PC-9 (cell line): ENCODE data around the gene GALNT2. TPM values are rescaled to one million over a fixed set of nuclear protein-coding genes. Genes with fewer than 3 reads are reported as not detected.

Experiments
- BruUV-seq: library from RNA; stranded (reverse); fragments of 400-500 nt; replicated peaks from 2 replicates; lab custom pipeline; 2021; lab: Mats Ljungman, UMichigan
- CTCF ChIA-PET: fragments of 300-600 bp; sonication (Branson Sonifier 250); formaldehyde crosslinking; loops from one replicate; lab custom pipeline; 2022; ENCODE audit warnings: antibody characterized with exemption; lab: Charles Lee
- POLR2A ChIA-PET: fragments of 300-600 bp; sonication (Branson Sonifier 250); formaldehyde crosslinking; loops from one replicate; lab custom pipeline; 2022; ENCODE audit warnings: antibody characterized with exemption; ENCODE audit not compliant: unreplicated experiment; lab: Charles Lee
- DNase-seq, 2 experiments: peaks; one replicate each; pipeline versions ENCODE4 v3.0.0 to v3.0.0-alpha.2; 2015 to 2022; ENCODE audit warnings: mixed read lengths in 1 of 2
- H2AFZ ChIP-seq: fragments of 200-600 bp; sonication (generic); 2 replicates; pipeline ENCODE4 v1.8.1; 2017; ENCODE audit warnings: antibody characterized with exemption
- H3F3A ChIP-seq: fragments of 200-600 bp; sonication (generic); 2 replicates; pipeline ENCODE4 v1.8.1; 2017; ENCODE audit warnings: antibody characterized with exemption, mild to moderate bottlenecking, low read depth; ENCODE audit not compliant: insufficient read depth
- H3K27ac ChIP-seq: fragments of 200-600 bp; sonication (generic); 2 replicates; pipeline ENCODE4 v1.6.1; 2016; ENCODE audit warnings: mixed run types
- H3K27me3 ChIP-seq: fragments of 200-600 bp; sonication (generic); 2 replicates; pipeline ENCODE4 v1.6.1; 2016; ENCODE audit warnings: low read depth, mixed run types; ENCODE audit not compliant: insufficient read depth
- H3K36me3 ChIP-seq: fragments of 200-600 bp; sonication (generic); 2 replicates; pipeline ENCODE4 v1.6.1; 2016; ENCODE audit warnings: low read depth, mixed run types
- H3K4me1 ChIP-seq: fragments of 200-600 bp; sonication (generic); replicated peaks from 2 replicates; pipeline ENCODE4 v1.6.1; 2016; ENCODE audit warnings: mixed run types; ENCODE audit not compliant: insufficient read depth
- H3K4me2 ChIP-seq: fragments of 200-600 bp; sonication (generic); 2 replicates; pipeline ENCODE4 v1.6.1; 2017; ENCODE audit warnings: mixed run types
- H3K4me3 ChIP-seq: fragments of 200-600 bp; sonication (generic); 2 replicates; pipeline ENCODE4 v1.6.1; 2016; ENCODE audit warnings: mixed run types
- H3K79me2 ChIP-seq: fragments of 200-600 bp; sonication (generic); 2 replicates; pipeline ENCODE4 v1.6.1; 2017; ENCODE audit warnings: low read depth, mixed run types
- H3K9me2 ChIP-seq: fragments of 200-600 bp; sonication (generic); 2 replicates; pipeline ENCODE4 v1.8.1; 2017; ENCODE audit warnings: mild to moderate bottlenecking; ENCODE audit not compliant: insufficient read depth
- H3K9me3 ChIP-seq: fragments of 200-600 bp; sonication (generic); 2 replicates; pipeline ENCODE4 v1.8.1; 2016; ENCODE audit warnings: low read depth; ENCODE audit not compliant: insufficient read depth
- H4K20me1 ChIP-seq: fragments of 200-600 bp; sonication (generic); 2 replicates; pipeline ENCODE4 v1.8.1; 2017; ENCODE audit not compliant: insufficient read depth
- EZH2 ChIP-seq: fragments of 200-600 bp; sonication (generic); IDR thresholded peaks from 2 replicates; pipeline ENCODE4 v1.8.0; 2017; ENCODE audit warnings: antibody characterized with exemption, low read depth
- intact Hi-C: fragments of 100-400 bp; cut with micrococcal nuclease; formaldehyde crosslinking; loops from one replicate; pipeline ENCODE4 v1.10.0; 2022; ENCODE audit not compliant: unreplicated experiment
- total RNA-seq: library from RNA; stranded (reverse); gene quantifications from 2 replicates; pipeline ENCODE4 v1.2.3, GENCODE V29; 2021
- TF ChIP-seq, protein P1 (sequence below): fragments of 200-600 bp; sonication (generic); conservative IDR thresholded peaks from 2 replicates; pipeline ENCODE4 v1.6.1; 2017; ENCODE audit warnings: mixed run types, antibody characterized with exemption, mild to moderate bottlenecking, moderate library complexity

Gene GALNT2
- total RNA-seq, 1 experiment from 2014 or later = 121 TPM

DNA sequence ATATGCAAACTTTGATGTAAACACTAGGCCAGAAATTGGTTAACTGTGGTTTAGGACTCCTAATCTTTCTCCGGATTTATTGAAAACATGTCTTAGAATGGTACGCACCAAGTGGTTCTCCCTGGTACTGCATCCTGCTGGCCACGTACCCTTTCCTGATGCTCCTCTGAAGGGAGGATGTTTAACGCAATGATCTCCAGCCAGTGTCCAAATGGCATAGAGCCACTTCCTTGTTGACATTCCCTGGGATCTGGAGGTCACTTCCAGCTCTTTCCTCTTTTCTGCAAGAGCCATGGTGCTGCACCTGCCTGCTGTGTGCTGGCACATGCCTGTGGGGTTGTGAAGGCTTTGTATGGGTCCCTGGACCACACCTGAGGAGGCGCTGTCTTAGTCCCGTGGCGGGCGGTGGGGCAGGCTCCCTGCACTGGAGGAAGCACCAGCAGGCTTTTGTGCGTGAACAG is 53.9 kb downstream of the GALNT2 start:
- peaks cover 19% of the 10 kb centered on the region for H3K79me2 ChIP-seq
- H3K27me3 ChIP-seq = no peaks in the 10 kb centered on the region
- no peak overlapping the region for H3K4me2 ChIP-seq
- no peak for TF ChIP-seq EZH2
- TF ChIP-seq, protein P1, sequence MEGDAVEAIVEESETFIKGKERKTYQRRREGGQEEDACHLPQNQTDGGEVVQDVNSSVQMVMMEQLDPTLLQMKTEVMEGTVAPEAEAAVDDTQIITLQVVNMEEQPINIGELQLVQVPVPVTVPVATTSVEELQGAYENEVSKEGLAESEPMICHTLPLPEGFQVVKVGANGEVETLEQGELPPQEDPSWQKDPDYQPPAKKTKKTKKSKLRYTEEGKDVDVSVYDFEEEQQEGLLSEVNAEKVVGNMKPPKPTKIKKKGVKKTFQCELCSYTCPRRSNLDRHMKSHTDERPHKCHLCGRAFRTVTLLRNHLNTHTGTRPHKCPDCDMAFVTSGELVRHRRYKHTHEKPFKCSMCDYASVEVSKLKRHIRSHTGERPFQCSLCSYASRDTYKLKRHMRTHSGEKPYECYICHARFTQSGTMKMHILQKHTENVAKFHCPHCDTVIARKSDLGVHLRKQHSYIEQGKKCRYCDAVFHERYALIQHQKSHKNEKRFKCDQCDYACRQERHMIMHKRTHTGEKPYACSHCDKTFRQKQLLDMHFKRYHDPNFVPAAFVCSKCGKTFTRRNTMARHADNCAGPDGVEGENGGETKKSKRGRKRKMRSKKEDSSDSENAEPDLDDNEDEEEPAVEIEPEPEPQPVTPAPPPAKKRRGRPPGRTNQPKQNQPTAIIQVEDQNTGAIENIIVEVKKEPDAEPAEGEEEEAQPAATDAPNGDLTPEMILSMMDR = peak; percentile 74
- no peak for DNase-seq
- H3F3A ChIP-seq = no peaks in the 10 kb centered on the region
- H3K9me2 ChIP-seq = no peaks in the 10 kb centered on the region
- H2AFZ ChIP-seq = no peak overlapping the region
- no peak overlapping the region for H3K4me3 ChIP-seq
- CTCF ChIA-PET = interaction anchor here (1.0 kb wide), 1 partner anchor 16 kb away, joined by 3 read pairs; no protein-coding TSS in a partner anchor
- POLR2A ChIA-PET = no interaction called here
- H3K4me1 ChIP-seq = peaks cover 12% of the 10 kb centered on the region
- intact Hi-C loops = no loop called here
- no peaks in the 10 kb centered on the region for H3K9me3 ChIP-seq
- H3K36me3 ChIP-seq = peaks cover 3% of the 10 kb centered on the region; the same call in 1 of the 2 replicates
- H4K20me1 ChIP-seq = peaks cover 2% of the 10 kb centered on the region; the same call in 1 of the 2 replicates
- H3K27ac ChIP-seq = no peak overlapping the region
- BruUV-seq = no TSS peak

DNA sequence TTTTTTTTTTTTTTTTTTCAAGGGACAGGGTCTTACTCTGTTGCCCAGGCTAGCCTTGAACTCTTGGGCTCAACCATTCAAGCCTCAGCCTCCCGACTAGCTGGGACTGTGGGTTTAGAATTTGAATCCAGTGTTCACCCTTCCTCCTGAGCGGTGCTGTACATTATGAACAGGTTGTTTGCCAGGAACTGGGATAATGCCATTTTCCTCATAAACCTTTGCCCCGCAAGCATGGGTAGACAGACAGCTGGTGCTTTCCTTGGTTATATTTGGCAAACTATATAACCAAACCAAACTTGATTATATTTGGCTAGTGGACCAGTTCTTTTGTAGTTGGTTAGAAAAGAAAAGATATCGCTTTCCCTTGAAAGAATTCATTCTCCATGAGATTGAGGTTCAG is 54.9 kb downstream of the GALNT2 start:
- H3K27me3 ChIP-seq = no peaks in the 10 kb centered on the region
- no peak overlapping the region for H3K4me2 ChIP-seq
- H3K9me2 ChIP-seq = no peaks in the 10 kb centered on the region
- no peak overlapping the region for H3K4me3 ChIP-seq
- ChIA-PET POLR2A (no interaction called here), CTCF (interaction anchor here (1.0 kb wide), 1 partner anchor 17 kb away, joined by 3 read pairs; no protein-coding TSS in a partner anchor)
- H3F3A ChIP-seq = no peaks in the 10 kb centered on the region
- intact Hi-C loops = no loop called here
- peaks cover 3% of the 10 kb centered on the region; the same call in 1 of the 2 replicates for H3K36me3 ChIP-seq
- no peak for DNase-seq
- H3K79me2 ChIP-seq = peaks cover 24% of the 10 kb centered on the region
- H3K4me1 ChIP-seq = peaks cover 14% of the 10 kb centered on the region
- H2AFZ ChIP-seq = no peak overlapping the region
- no peak overlapping the region for H3K27ac ChIP-seq
- no TSS peak for BruUV-seq
- H3K9me3 ChIP-seq = no peaks in the 10 kb centered on the region
- H4K20me1 ChIP-seq = peaks cover 4% of the 10 kb centered on the region; the same call in 1 of the 2 replicates
- no peak for TF ChIP-seq EZH2
- TF ChIP-seq, protein P1 = no peak

DNA sequence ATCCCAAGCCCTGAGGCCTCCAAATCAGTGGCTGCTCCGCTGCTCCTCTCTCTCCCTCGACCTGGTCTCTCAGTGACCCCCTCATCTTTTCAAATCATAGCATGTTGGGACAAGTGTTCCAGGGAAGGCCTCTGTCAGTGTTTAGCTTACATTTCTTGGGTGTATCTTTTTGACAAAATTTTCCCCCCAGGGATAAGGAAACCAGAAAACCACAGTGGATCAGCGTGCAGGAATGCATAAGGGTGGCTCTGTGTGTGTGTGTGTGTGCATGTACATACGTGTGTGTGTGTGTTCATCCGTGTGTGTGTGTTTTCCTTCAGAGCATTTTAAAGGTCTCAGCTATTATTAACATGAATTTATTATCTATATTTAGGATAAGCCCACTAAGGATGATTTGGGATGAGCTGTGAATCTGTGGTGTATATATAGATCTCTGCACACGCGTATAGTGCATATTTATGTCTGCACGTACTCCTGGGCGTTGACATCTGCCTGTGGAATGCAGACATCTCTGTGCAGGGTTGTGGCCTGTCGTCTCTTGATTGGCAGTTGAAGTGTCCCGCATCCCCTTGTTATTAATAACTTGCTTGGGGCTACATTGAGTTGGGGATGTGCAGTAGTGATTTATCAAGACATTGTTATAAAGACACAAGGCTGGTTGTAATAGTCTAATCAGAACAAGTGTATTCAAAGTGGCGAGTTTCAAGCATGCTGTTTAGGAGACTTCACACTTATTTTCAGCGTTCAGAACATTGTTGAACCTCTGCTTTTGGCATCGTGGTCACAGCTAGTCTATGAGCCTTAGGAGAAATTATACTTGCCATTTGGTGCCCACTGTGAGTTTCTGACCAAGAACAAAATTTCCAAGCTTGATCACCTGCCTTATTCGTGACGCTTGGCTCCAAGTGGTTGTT is 55.6 kb downstream of the GALNT2 start:
- no peaks in the 10 kb centered on the region for H3F3A ChIP-seq
- intact Hi-C loops = no loop called here
- BruUV-seq = no TSS peak
- ChIA-PET POLR2A (no interaction called here), CTCF (no interaction called here)
- H3K36me3 ChIP-seq = peaks cover 3% of the 10 kb centered on the region; the same call in 1 of the 2 replicates
- no peaks in the 10 kb centered on the region for H3K27me3 ChIP-seq
- H3K4me3 ChIP-seq = no peak overlapping the region
- DNase-seq = no peak
- peaks cover 22% of the 10 kb centered on the region for H3K79me2 ChIP-seq
- H3K27ac ChIP-seq = no peak overlapping the region
- H3K4me1 ChIP-seq = peaks cover 14% of the 10 kb centered on the region
- no peaks in the 10 kb centered on the region for H3K9me3 ChIP-seq
- no peak overlapping the region for H3K4me2 ChIP-seq
- TF ChIP-seq EZH2 = no peak
- TF ChIP-seq, protein P1 = no peak
- peaks cover 4% of the 10 kb centered on the region; the same call in 1 of the 2 replicates for H4K20me1 ChIP-seq
- H3K9me2 ChIP-seq = no peaks in the 10 kb centered on the region
- H2AFZ ChIP-seq = no peak overlapping the region
